GM21619 (cell line): ENCODE data around the gene ZNRF2.
"Not testable (repeated sequence)": the region's sequence is repeated elsewhere in the genome, so short reads cannot be mapped to it uniquely, and the experiment has no call there.

ENCODE experiments used
- ATAC-seq: cut with Tn5 transposase; IDR thresholded peaks from one replicate; pipeline ENCODE4 v1.9.1; 2021; ENCODE audit not compliant: unreplicated experiment

Gene ZNRF2

DNA sequence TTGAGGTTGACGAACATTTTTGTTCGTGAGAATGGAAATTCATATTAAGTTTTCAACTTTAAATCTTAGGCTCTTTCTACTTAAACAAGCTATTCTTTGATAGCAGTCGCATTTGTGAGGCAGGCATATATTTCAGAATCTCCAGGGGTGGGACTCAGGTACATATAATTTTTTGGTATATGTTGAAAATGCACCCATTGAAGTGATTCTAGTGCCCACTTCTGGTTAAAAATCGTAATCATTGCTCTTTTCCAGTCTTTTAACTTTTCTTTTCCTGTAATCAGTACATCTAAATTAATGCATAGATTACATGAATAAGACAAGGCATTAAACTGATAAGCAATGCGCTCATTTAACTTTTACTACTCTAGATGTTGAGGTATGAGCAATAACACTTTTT lies 67.8 kb downstream of the ZNRF2 start:
- ATAC-seq, result no peak

DNA sequence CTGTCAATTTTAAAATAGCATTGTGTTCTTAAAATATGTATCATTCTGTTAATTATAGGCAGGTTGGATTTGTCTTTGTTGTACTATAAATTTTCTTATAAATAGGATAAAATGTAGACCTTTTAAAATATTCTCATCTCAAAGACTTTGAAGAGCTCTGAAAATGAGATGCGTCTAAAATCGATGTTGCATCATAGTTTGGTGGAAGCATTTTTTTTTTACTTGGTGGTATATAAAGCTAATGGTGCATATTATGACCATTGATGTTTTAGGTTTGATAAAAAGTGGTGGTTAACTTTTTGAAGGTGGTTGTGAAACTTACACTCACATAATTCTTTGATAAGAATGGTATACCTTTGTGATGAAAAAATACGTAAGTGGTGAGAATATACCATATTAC lies 69.1 kb downstream of the ZNRF2 start:
- ATAC-seq, result no peak

DNA sequence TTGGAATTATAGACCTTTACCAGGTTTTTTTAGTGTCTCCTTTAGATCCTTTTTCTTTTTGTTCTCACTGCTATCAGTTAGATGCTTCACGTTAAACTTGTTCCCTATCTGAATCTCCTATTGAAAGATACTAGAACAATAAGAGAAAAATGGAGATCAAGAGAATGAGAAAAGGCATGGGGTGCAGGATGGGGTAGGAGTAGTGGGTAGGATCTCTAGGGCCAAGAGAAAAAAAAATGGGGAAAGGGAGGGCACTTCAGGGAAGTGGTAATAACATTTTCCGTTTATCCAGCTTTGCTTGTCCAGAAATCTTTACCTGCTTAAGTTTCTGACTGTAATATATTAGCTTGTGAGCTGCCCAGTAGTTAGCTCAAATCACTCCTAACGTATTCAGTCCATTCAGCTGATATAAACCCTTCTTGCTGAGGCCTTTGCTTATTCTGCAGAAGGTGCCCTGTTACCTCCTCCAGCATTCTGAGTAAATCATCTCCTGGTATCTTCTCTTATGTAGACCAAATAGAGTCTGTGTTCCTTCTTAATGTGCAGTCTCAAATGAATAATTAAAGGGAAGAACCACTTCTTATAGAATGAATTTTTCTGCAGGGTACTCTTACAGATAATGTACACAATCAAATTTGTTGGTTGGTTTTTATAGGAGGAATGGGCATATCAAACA lies 69.7 kb downstream of the ZNRF2 start:
- ATAC-seq, result no peak

DNA sequence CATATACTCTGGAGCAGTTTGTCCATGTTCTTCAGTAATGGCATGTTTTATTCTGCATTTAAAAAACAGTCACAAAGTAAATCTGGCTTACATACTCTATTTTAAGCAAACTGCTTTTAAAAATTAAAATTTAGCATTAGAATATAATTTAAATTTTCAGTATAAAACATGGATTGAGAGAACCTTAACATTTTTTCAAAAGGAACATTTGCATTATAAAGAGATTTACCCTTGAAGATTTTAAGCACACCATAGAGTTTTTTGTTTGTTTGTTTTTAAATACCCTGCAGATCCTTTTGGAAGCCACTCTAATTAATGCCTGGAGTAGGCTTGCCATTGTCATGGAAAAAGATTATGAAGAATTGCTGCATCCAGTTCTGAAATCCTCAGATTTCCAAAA lies 70.4 kb downstream of the ZNRF2 start:
- no peak for ATAC-seq

DNA sequence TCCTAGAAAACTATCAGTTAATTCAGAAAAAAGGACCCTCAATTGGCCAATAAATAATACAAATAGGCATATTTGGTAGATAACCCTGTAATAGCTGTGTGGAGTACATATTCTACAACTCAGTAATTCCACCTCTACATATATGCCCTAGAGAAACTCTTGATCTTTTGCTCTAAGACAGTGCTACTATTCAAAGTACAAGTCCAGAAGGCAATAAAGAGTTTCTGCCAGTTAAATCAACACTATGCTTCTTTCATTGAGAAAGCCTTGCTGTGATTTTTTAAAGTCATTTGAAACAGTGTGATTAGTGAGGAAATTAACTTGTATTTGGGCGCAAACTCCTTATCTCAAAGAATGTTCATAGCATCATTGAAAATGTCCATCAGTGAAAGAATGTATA lies 75.6 kb downstream of the ZNRF2 start:
- no peak for ATAC-seq

DNA sequence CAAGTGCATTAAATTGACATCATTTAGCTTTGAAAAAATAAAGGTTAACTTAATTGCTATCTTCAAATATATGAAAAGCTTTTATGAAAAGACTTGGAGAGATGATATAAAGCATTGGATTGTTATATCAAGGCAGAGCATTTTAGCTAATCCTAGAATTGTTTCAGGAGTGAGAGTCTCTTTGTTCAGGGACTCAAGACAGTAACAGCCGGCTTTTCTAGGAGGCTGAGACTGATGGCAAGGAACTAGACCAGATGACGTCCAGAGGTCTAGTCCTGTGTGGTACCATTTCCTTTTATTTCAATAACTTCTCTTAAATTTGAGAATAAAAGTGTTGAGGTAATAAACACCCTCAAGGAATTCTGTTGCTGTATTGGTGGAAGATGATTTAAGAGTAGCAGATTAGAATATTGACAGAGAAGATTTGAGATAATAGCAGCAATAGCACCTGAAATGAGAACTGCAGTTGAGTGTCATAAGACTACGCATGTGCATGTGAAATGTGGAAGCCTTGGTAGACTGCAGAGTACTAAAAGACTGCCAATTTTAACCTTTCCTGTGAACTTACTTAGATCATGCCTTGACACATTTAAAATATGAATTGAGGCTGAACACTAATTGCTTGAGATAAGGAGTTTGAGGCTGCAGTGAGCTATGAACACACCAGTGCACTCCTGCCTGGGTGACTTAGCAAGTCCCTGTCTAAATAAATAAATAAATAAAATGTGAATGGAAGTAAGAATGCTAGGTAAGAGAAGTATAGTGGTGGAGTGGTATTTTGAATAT lies 79.6 kb downstream of the ZNRF2 start:
- ATAC-seq, result no peak

DNA sequence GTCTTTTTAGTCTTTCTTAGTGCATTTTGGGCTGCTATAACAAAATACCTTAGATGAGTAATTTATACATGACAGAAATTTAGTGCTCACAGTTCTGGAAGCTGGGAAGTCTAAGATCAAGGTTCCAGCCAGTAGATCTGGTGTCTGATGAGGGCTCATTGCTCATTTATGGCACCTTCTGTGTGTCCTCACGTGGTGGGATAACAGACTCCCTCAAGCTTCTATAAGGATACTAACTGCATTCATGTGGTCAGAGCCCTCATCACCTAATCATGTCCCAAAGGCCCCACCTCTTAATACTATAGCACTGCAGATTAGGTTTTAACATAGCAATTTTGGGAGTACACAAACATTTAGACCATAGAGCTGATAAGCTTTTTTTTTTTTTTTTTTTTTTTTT lies 80.4 kb downstream of the ZNRF2 start:
- no peak for ATAC-seq

DNA sequence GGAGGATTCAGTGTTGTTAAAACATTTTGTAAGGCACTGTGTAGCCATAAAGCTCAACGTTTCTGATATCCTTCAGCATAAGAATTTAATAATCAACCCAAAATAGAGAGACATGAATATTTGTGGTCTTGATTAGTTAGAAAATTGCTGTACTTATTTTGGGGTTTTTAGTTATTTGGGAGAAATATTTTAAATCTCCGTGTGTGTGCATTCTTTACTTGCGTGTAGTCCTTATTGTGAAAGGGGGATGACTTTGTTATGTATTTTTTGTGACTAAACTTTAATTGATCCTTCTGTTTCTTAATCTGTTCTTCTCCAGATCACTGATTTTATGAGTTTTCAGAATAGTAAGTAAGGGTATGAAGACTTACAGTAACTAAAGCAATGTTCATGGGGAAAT lies 81.2 kb downstream of the ZNRF2 start:
- ATAC-seq, result no peak

DNA sequence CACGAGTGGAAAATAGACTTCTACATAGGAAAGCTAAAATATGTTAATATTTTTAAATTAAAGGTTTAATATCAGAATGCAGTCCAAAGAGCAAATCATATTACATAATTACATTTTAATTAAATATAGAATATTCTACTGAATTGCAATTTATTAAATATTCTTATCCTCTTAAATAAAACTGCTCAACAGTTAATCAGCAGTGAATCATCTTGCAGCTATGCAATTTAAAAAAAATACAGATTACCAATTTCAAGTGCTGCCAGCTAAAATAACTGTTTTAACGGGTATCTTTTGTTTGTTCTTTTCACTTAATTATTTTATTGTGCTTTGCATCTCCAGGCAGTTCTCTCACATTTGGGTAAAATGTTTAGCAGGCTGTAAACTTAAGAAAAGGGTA lies 82.2 kb downstream of the ZNRF2 start:
- no peak for ATAC-seq

DNA sequence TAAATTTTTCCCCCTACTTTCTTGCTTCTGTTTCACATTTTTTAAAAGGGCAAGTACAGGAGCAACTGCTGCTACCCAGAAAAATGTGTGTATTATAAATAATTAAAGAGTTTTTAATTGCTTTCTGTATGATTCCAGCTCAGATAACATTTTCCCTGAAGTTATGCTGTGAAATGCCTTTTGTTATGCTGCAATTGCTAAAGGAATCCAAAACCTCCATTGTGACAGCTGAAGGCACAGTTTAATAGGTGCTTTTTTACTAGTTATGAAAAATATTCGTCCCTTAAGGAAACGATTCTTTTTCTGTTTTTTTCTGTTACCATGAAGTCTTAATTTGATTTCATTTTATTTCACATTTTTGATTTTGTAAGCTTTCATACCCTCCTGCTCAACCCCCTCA lies 83.2 kb downstream of the ZNRF2 start:
- ATAC-seq, result no peak

DNA sequence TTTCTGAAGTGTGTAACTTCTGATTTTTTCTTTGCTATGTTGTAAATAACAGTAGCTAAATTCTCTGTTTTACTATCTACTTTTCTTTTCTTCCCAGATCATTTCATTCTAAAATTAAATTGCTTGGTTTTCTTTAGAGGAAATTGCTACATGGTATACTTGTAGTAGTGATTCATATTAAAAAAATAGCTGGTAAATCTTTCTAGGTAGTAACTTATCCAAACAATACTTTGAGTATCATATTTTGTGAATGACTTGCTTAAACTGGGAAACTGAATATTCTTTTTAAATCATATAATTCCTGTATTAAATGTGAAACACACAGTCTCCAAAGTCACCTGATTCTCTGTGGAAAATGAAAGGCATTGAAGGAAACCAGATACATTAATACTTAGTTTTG lies 85.5 kb downstream of the ZNRF2 start:
- ATAC-seq, result no peak

DNA sequence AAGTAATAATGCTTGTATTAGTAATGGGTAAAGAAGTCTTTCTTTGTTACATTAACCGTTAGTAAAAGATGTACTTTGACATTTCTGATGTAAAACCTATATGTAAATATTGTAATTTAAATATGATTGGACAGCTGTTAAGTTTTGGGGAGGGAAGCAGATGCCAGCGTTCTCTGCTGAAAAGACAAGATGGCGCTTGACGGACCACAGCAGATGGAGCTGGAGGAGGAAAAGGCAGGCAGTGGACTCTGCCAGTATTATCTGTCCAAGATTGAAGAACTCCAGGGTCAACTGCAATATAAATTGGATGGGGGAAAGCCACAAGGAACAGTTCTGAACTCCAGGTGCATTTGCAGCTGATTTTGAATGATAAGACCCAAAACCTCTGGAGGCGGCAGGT lies 86.9 kb downstream of the ZNRF2 start:
- no peak for ATAC-seq

DNA sequence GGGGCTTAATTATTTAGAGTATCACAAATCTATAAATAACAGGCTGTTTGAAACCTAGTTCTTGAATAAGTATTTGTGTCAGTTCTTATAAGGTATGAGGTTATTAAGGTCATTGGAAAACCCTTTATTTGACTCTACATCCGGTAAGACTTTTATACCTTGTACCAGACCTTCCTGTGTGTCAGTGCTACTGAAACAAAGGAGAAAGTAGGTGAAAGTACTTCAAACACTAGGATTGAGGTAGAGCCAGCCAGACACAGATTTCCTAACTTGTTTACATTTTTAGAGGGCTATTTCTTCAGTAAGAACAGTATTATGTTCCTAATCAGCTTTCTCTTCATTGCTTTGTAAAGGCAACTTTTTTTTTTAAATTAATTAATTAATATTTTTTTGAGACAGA lies 93.9 kb downstream of the ZNRF2 start:
- ATAC-seq, result no peak

DNA sequence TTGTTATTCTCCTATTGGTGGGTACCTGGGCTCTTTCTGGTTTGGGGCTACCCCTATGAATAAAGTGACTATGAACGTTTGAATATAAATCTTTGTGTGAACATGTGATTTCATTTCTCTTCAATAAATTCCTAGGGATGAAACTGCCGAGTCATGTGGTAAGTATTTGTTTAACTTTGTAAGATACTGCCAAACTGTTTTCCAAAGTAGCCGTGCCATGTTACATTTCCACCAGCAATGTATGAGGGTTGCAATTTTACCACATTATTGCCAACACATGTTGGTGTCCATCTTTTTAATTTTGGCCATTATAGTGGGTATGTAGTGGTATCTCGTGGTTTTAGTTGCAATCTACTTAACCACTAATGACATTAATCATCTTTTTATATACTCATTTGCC lies 94.7 kb downstream of the ZNRF2 start:
- no peak for ATAC-seq

DNA sequence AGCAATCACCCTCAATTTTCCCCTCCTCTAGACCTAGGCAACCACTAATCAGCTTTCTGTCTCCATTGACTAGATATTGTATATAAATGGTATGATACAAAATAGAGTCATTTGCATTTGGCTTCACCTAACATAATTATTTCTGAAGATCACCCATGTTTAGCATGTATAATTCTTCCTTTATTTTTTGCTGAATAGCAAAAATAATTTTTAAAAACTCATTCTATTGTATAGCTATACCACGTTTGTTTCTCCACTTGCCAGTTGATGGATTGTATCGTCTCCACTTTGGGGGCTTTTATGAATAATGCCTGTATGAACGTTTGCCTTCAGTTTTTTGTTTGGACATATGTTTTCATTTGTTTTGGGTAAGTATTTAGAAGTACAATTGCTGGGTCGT lies 95.3 kb downstream of the ZNRF2 start:
- no peak for ATAC-seq

DNA sequence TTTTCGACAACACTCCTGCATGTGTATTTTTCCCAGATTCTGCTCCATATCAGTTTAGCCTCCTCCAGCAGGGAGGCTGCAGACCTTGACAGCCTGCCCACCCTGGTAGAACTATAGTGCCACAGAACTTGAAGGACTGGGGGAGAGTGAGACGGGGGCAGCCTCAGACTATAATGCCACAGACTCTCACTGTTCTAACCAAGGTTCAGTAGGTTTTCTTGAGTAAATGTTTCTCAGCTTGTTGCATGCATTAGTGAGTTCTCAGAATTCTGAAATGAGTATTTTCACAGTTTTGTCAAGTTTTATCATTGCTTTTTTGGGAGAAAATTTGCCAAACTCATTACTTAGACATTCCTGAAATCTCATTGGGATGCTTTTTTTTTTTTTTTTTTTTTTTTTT lies 95.9 kb downstream of the ZNRF2 start:
- no peak for ATAC-seq

DNA sequence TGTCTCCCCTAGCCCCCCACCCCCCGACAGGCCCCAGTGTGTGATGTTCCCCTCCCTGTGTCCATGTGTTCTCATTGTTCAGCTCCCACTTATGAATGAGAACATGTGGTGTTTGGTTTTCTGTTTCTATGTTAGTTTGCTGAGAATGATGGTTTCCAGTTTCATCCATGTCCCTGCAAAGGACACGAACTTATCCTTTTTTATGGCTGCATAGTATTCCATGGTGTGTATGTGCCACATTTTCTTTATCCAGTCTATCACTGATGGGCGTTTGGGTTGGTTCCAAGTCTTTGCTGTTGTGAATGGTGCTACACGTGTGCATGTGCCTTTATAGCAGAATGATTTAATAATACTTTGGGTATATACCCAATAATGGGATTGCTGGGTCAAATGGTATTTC lies 96.4 kb downstream of the ZNRF2 start:
- ATAC-seq, result not testable (repeated sequence)

DNA sequence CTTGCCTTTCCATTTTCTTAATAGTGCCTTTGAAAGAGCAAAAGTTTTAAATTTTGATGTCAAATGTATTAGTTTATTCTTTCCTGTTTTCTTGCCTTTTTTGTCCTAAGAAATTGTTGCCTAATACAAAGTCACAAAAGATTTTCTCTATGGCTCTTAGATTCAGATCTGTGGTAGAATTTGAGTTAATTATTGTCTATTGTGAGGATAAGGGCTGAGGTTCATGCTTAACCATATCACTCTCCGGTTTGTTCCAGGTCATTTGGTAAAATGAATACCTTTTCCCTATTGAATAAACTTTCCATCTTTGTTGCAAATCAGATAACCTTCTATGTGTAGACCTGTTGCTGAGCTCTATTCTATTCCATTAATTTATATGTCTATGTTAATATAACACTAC lies 98.2 kb downstream of the ZNRF2 start:
- no peak for ATAC-seq

DNA sequence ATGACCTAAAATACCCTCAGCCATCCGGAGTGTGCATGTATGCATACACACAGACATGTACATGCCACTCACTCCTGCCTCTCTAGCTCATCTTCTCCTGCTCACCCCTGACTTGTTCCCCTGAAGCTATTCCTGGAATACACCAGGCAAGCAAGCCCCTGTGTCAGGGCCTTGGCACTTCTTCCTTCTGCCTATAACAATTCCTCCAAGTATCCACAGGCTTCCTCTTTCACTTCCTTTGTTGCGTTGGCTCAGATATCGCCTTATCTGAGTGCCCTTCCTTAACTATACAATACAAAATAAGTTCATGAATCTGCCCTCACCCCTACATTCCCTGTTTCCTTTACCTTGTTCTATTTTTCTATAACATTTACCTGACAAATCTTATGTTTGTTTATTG lies 105.4 kb downstream of the ZNRF2 start:
- no peak for ATAC-seq

DNA sequence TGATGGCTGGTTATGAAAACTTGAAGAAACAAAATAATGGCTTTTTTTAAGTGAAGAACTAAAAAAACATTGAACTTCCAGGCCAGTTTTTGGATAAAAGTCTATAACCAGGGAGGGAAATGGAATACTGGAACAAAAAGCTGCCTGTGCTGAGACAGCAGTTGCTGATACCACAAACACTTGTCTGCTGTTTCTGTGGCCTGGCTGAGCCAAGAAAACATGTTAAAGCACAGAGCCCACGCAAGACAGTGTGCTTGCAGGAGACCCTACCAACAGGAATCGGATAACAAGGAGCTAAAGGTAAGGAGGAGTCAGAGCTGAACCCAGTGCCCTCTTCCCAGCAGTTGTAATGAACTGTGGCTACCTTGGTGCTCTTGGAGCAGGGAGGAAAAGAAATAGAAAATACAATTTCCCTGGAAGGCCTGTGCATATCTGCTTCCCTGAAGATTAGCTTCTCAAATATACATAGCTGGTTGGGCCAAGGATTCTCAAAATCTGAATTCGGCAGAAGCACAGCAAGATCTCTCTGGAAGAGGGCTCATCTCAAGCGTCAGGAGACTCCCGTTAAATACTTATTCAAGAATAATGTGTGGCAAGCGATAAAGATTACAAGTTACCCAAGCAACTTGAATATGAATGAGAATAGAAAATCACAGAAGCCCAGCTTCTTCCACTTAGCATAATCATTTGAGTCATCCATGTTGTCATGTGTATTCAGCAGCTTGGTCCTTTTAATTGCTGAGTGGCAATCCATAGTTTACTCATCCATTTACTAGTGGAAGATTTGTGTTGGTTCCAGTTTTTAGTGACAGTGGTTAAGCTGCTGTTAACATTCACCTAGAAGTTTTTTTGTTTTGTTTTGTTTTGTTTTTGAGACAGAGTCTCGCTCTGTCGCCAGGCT lies 106.6 kb downstream of the ZNRF2 start:
- no peak for ATAC-seq

DNA sequence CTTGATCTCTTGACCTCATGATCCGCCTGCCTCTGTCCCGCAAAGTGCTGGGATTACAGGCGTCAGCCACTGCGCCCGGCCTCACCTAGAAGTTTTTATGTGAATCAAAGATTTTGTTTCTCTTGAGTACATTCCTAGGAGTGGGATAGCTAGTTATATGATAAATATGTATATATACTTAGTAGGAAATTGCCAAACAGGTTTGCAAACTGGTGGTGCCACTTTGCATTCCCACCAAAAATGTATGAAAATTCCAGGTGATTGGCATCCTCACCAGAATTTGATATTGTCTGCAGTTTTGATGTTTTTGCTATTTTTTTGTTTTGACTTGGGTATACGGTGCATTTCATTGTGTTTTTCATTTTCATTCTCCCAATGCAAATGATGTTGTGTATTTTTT lies 107.4 kb downstream of the ZNRF2 start:
- no peak for ATAC-seq

DNA sequence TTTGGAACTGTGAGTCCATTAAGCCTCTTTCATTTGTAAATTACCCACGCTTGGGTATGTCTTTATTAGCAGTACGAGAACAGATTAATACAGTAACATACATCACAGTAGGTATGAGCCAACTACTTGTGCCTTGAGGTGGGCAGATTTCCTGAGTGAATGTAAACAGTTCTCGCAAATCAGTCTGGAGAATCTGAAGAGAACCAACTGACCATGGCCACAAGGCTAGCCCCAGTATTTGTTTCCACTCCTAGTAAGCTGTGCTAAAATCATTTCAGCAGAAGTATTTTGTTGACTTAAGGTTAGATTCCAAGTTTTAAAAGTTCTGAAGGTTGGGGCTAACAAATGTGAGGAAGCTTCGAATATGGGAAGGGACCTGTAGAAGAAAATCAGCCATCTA lies 111.3 kb downstream of the ZNRF2 start:
- no peak for ATAC-seq
